MM.1S (cell line): ENCODE data around the gene TMEM245.

ENCODE experiments used
- DNase-seq: peaks from one replicate; pipeline ENCODE4 v3.0.0-alpha.2; 2015
- H2AFZ ChIP-seq: fragments of 300-600 bp; sonication (generic); 2 replicates; pipeline ENCODE4 v1.6.0; 2016; ENCODE audit warnings: antibody characterized with exemption, low read length
- H3F3A ChIP-seq: fragments of 300-600 bp; sonication (generic); 2 replicates; pipeline ENCODE4 v1.6.1; 2016; ENCODE audit warnings: mild to moderate bottlenecking, antibody characterized with exemption, low read length, moderate library complexity, mixed read lengths; ENCODE audit not compliant: insufficient read depth
- H3K27ac ChIP-seq: fragments of 300-600 bp; sonication (generic); 2 replicates; pipeline ENCODE4 v1.5.1; 2016; ENCODE audit warnings: mild to moderate bottlenecking, low read length
- H3K27me3 ChIP-seq: fragments of 300-600 bp; sonication (generic); replicated peaks from 2 replicates; pipeline ENCODE4 v1.6.0; 2016; ENCODE audit warnings: low read length; ENCODE audit not compliant: insufficient read depth
- H3K36me3 ChIP-seq: fragments of 300-600 bp; sonication (generic); replicated peaks from 2 replicates; pipeline ENCODE4 v1.6.1; 2016; ENCODE audit warnings: mild to moderate bottlenecking, low read length, mixed read lengths; ENCODE audit not compliant: insufficient read depth
- H3K4me1 ChIP-seq: fragments of 300-600 bp; sonication (generic); 2 replicates; pipeline ENCODE4 v1.6.1; 2016; ENCODE audit warnings: low read length, mixed read lengths
- H3K4me2 ChIP-seq: fragments of 300-600 bp; sonication (generic); 2 replicates; pipeline ENCODE4 v1.6.0; 2016; ENCODE audit warnings: low read depth, low read length
- H3K4me3 ChIP-seq: fragments of 300-600 bp; sonication (generic); 2 replicates; pipeline ENCODE4 v1.5.1; 2016; ENCODE audit warnings: low read length, mixed read lengths
- H3K79me2 ChIP-seq: fragments of 300-600 bp; sonication (generic); 2 replicates; pipeline ENCODE4 v1.6.1; 2016; ENCODE audit warnings: mixed run types, low read length, mixed read lengths
- H3K9ac ChIP-seq: fragments of 300-600 bp; sonication (generic); 2 replicates; pipeline ENCODE4 v1.6.1; 2016; ENCODE audit warnings: low read length, mixed read lengths
- H3K9me2 ChIP-seq: fragments of 300-600 bp; sonication (generic); replicated peaks from 2 replicates; pipeline ENCODE4 v1.6.1; 2016; ENCODE audit warnings: mild to moderate bottlenecking, low read length, mixed read lengths; ENCODE audit not compliant: insufficient read depth
- H3K9me3 ChIP-seq: fragments of 300-600 bp; sonication (generic); replicated peaks from 2 replicates; pipeline ENCODE4 v1.6.1; 2016; ENCODE audit warnings: mild to moderate bottlenecking, low read length, mixed read lengths; ENCODE audit not compliant: insufficient read depth
- H4K20me1 ChIP-seq: fragments of 300-600 bp; sonication (generic); 2 replicates; pipeline ENCODE4 v1.6.1; 2016; ENCODE audit warnings: mild to moderate bottlenecking, low read length, moderate library complexity, mixed read lengths; ENCODE audit not compliant: insufficient read depth
- EZH2 ChIP-seq: fragments of 300-600 bp; sonication (generic); optimal IDR thresholded peaks from 2 replicates; pipeline ENCODE3; 2017; ENCODE audit warnings: low read depth, mild to moderate bottlenecking, antibody characterized with exemption, low read length, mixed read lengths
- EZH2phosphoT487 ChIP-seq: fragments of 300-600 bp; sonication (generic); IDR thresholded peaks from 2 replicates; pipeline ENCODE4 v1.6.1; 2018; ENCODE audit warnings: antibody characterized with exemption, low read length
- TF ChIP-seq, protein P1 (sequence below): fragments of 300-600 bp; sonication (generic); IDR thresholded peaks from 2 replicates; pipeline ENCODE4 v1.5.1; 2016; ENCODE audit warnings: antibody characterized with exemption, low read length, mixed read lengths

Gene TMEM245

DNA sequence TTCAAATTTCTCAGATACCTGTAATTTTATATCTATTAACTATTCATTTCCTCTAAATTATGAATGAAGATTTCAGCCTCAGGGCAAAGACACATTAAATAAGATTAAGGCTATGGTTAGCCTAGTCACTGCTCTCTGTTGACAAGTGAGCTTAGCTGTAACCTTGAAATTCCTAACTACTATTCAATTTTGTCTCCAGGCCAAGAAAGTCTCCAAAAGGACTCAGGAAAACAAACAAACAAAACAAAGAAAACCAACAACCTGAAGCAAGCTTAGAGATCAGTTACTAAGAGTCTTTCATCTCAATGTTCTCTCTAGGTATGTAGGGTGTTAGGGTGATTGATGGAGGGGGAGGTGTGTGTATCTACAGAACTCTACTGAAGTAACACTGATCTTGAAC lies 96.9 kb downstream of the TMEM245 start:
- no peak overlapping the region for H2AFZ ChIP-seq
- TF ChIP-seq EZH2 (no peak), EZH2phosphoT487 (no peak)
- TF ChIP-seq, protein P1, sequence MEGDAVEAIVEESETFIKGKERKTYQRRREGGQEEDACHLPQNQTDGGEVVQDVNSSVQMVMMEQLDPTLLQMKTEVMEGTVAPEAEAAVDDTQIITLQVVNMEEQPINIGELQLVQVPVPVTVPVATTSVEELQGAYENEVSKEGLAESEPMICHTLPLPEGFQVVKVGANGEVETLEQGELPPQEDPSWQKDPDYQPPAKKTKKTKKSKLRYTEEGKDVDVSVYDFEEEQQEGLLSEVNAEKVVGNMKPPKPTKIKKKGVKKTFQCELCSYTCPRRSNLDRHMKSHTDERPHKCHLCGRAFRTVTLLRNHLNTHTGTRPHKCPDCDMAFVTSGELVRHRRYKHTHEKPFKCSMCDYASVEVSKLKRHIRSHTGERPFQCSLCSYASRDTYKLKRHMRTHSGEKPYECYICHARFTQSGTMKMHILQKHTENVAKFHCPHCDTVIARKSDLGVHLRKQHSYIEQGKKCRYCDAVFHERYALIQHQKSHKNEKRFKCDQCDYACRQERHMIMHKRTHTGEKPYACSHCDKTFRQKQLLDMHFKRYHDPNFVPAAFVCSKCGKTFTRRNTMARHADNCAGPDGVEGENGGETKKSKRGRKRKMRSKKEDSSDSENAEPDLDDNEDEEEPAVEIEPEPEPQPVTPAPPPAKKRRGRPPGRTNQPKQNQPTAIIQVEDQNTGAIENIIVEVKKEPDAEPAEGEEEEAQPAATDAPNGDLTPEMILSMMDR = no peak
- H3K9me2 ChIP-seq = no peaks in the 10 kb centered on the region
- H3K4me3 ChIP-seq = no peak overlapping the region
- no peaks in the 10 kb centered on the region for H3F3A ChIP-seq
- no peaks in the 10 kb centered on the region for H3K4me1 ChIP-seq
- no peaks in the 10 kb centered on the region for H3K79me2 ChIP-seq
- no peak overlapping the region for H3K27ac ChIP-seq
- H4K20me1 ChIP-seq = no peaks in the 10 kb centered on the region
- DNase-seq = no peak
- no peak overlapping the region for H3K9ac ChIP-seq
- H3K9me3 ChIP-seq = no peaks in the 10 kb centered on the region
- H3K4me2 ChIP-seq = no peak overlapping the region
- no peaks in the 10 kb centered on the region for H3K36me3 ChIP-seq
- H3K27me3 ChIP-seq = no peaks in the 10 kb centered on the region

DNA sequence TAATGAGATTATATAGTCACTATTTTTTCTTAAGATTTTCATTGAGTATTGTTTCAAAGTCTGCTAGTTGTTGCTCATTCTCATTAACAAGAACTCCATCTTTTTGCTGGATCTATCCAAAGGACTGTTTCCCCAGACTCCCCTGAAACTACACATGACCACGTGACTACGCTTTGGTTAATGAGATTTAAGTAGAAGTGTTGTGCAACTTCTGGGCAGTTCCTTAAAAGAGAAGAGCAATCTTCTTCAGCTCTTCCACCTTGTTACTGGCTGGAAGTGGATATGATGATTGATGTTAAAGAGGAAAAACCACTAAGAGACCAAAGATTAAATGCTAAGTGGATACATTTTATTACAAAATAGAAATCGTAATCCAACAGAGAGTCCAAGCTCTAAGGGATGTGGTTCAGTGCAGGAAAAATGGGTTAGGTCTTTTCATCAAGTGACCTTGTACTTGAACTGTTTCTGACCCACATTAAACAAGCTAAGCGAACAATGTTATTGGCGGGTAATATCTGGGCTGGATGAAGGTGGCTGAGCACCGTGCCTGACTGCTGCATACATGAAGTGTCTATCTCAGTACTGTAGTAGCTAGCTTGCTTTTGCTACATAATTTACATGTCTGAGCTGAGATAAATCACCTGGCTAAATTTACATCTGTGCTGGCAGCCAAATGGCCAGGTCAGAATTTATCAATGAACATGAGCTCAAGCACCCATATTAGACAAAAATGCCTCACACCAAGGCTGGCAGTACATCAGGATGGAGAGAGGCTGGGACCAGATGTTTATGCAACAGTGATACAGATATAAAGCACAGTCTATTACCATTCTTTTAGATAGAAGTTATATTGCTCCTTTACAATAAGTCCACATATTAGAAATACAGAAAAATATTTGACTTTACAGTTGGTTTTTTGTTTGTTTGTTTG lies 98.9 kb downstream of the TMEM245 start:
- Histone ChIP-seq H3K9ac (no peak overlapping the region), H3K9me3 (no peaks in the 10 kb centered on the region), H2AFZ (no peak overlapping the region), H3K9me2 (no peaks in the 10 kb centered on the region), H3K79me2 (no peaks in the 10 kb centered on the region), H3K4me2 (no peak overlapping the region), H3F3A (no peaks in the 10 kb centered on the region), H4K20me1 (no peaks in the 10 kb centered on the region), H3K36me3 (no peaks in the 10 kb centered on the region), H3K27me3 (no peaks in the 10 kb centered on the region), H3K27ac (no peak overlapping the region), H3K4me3 (no peak overlapping the region), H3K4me1 (no peaks in the 10 kb centered on the region)
- TF ChIP-seq EZH2phosphoT487 (no peak), EZH2 (no peak)
- TF ChIP-seq, protein P1 = no peak
- no peak for DNase-seq

DNA sequence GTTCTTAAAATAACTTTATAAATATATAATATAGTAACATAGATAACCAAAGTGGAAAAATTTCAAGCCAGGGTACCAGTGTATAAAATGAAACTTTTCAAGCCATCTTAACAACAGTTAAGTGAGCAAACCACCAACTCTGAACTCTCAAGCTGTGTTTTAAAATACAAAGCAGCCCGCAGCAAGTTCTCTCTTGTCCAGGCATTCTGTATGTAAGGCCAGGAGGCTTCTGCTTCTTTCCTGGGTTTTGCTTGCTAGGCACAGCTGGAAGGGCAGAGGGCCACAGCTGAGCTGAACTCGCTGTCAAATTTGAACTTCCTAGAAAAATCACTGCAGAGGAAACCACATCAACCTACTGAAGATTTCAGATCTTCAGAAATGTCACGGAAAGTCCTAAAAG lies 99.6 kb downstream of the TMEM245 start:
- H3K4me1 ChIP-seq = no peaks in the 10 kb centered on the region
- no peaks in the 10 kb centered on the region for H3K9me2 ChIP-seq
- H3K79me2 ChIP-seq = no peaks in the 10 kb centered on the region
- H3K9me3 ChIP-seq = no peaks in the 10 kb centered on the region
- H3K4me2 ChIP-seq = no peak overlapping the region
- no peaks in the 10 kb centered on the region for H3F3A ChIP-seq
- no peaks in the 10 kb centered on the region for H3K27me3 ChIP-seq
- no peaks in the 10 kb centered on the region for H3K36me3 ChIP-seq
- H4K20me1 ChIP-seq = no peaks in the 10 kb centered on the region
- DNase-seq = no peak
- no peak for TF ChIP-seq EZH2
- TF ChIP-seq, protein P1 = no peak
- no peak for TF ChIP-seq EZH2phosphoT487
- H2AFZ ChIP-seq = no peak overlapping the region
- H3K27ac ChIP-seq = no peak overlapping the region
- H3K4me3 ChIP-seq = no peak overlapping the region
- no peak overlapping the region for H3K9ac ChIP-seq
